Measurements from ENCODE around the gene DAB2.

Gene DAB2

DNA sequence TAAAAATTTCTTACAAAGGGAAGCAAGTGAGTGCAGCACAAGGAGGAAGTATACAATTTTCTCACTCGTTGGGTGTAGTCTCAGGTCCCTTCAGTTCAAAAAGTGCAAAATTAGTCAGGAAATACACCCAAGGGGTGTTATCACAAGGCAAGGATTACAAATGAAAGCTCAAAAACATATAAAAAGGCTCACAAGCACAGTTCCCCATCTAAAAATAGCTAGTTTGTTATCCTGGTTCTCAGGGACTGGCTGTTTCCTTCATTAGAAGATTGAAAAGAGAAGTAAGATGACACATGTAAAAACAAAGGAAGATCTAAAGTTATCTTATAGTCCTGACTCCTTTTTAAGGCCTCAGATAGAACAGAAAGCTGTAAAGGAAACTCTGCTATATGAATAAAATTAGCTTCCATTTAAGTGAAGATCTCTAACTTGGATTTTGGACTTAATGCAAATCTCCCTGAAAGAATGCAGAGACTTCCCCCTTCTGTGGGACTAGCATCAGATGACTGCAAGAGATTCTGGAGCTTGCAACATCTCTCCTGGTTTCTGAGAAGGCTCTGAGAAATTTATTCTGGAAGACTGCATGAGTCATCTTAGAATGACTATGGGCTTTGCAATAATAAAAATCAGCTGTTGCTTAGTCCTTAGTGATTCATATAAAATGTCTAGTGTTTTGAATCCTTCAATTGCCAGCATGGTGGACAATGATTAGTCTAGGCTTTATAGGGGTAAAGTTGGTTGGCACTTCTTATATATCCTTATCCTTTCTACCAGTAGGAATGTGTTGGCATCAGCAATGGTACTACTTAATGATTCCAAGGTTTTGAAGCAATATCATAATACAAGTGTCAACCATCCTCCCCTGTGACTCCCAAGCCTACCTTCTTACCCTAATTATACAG lies 25.4 kb downstream of the DAB2 start:
- no peak overlapping the region for H3K4me3 ChIP-seq
- peak overlapping the region in 19 of 21 experiments; percentile 56 to 85 (median 70) for H3K27ac ChIP-seq

DNA sequence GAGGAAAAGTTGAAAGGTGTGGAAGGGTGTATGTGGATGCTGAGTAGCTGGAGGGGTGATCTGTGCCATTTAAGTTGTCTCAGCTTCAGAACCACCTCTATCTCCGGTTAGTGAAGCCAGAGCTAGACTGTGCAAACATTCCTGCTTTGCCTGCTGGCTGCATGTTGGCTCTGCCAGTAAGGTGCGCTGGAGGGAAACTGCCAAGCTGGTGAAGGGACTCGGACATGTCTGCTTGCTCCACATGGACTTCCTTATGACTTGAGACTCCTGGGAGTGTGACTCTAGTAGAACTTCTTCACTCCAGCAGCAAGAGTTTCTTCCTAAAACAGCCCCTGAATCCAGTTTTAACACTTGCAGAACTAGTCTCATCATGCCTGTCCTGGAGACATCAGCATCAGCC lies 27.9 kb downstream of the DAB2 start:
- Histone ChIP-seq H3K4me3 (no peak overlapping the region), H3K27ac (peak overlapping the region in 8 of 21 experiments; percentile 12 to 85 (median 40))

DNA sequence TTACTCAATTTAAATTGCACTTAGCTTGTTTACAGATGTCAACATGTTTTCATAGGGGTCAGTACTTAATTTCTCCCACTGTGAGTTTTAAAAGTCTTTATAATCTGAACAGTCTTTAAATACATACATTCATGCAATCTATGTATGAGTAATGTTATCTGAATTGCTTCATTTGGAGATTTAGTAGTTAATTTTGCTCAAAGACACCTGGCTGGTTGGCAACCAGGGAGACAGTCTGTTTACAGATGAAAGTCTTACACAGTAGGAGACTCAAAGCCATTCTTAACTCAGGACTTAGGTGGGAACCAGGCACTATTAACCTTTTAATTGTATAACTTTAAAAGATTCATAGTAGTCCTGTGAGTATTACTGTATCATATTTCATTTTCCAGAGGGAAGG lies 29.3 kb downstream of the DAB2 start:
- H3K27ac ChIP-seq = peak overlapping the region in 5 of 21 experiments; percentile 16 to 64 (median 28)
- no peak overlapping the region for H3K4me3 ChIP-seq

DNA sequence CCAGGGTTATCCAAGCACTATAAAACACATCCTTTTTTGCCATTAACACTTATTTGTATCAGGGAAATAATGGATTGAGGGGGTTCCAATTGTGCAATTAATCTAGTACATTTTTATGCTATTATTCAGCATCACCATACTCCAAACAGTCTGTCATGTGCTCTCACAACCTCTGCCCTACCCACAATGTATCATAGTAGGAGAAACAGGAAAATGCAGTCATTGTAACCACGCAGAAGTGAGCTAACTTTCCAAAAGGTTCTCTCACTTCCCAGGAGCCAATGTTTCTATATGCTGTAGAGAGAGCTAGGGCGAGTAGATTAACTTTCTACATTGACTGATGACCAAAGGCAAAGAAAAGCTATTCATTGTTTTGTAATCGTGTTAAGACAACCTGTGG lies 29.8 kb downstream of the DAB2 start:
- H3K27ac ChIP-seq = peak overlapping the region in 5 of 21 experiments; percentile 16 to 64 (median 26)
- H3K4me3 ChIP-seq = no peak overlapping the region

DNA sequence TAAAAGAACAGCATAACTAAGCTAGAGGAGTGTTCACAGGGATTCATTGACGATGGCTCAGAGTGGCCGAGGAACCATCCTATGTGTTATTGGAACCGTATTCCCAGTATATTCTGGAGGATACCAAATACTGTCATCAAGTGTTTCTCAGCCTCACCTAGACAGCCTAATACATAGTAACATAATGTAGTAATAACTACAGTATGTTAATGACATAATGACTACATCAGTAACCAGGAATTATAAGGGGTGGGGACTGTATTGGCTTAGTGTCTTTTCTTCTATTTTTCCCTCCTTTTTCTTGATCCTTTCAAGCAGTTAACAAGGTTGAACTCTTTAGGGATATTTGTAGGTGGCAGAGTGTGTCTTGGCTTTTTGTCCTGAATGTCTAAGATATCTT lies 33.8 kb downstream of the DAB2 start:
- Histone ChIP-seq H3K27ac (no peak overlapping the region), H3K4me3 (no peak overlapping the region)

DNA sequence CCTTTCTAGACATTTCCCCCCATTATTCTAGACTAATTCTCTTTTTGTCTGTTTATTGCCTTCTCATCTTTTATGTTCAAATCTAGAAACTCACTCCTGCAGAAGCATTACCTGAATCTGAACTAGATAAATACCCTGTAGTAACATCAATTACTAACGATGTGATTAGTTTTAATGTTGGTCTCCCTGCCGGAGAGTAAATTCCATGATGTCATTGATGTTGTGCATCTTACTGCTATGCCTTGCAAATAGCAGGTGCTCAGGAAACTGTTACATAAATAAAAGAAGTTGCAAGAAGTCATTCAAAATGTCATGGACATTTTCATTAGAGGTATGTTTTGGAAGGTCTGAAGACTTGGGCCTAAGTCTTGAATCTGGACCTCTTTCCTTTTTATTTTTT lies 37.5 kb downstream of the DAB2 start:
- Histone ChIP-seq H3K27ac (no peak overlapping the region), H3K4me3 (no peak overlapping the region)

DNA sequence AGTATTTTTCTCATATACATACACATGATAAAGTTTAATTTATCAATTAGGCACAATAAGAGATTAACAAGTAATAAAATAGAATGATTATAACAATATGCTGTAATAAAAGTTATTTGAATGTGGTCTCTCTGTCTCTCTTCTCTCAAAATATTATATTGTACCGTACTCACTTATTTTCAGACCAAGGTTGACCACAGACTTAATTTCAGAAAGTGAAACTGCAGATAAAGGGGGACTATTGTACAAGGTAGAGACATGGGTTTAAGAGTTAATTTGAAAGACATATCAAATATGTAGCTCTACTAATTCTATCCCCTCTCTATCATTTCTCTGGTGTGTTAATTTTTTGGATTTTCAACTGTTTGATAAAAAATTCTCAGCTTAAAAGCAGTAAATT lies 40.5 kb downstream of the DAB2 start:
- Histone ChIP-seq H3K4me3 (no peak overlapping the region), H3K27ac (no peak overlapping the region)

DNA sequence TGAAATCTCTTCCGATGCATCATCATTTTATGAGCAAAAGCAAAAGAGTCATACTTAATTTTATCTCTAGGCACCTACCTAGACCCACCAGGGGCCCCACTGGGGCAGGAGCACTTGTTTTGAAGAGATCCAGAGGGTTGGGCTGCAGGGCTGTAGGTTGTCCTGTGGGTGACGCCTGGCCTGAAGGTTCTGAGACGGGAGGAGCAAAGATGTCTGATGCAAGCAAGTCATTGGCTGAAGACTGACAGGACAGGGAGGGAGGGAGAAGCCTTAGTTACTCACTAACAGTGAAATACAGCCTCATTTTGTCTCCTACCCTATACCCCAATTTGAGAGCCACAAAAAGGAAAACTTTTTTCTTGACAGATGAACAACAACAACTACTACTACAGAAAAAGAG lies 43.4 kb downstream of the DAB2 start:
- Histone ChIP-seq H3K4me3 (no peak overlapping the region), H3K27ac (no peak overlapping the region)

DNA sequence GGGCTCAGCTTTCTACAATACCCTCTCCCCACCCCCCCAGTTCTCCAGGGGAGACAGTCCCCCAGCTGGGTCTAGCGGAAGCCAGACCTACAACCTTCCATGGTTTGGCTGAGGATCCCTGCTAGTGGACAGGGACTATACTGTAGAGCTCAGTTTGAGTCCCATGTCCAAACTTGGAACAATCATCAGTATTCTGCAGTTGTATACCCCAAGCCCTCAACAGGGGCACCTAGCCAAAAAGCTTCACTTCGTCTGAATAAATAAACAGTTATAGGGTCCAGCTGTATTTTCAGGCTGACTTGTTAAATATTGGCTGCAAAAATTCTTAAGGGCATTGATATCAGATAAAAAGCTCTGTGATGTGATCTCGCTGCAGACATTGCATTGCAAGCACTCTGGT lies 45.1 kb downstream of the DAB2 start:
- no peak overlapping the region for H3K27ac ChIP-seq
- no peak overlapping the region for H3K4me3 ChIP-seq

DNA sequence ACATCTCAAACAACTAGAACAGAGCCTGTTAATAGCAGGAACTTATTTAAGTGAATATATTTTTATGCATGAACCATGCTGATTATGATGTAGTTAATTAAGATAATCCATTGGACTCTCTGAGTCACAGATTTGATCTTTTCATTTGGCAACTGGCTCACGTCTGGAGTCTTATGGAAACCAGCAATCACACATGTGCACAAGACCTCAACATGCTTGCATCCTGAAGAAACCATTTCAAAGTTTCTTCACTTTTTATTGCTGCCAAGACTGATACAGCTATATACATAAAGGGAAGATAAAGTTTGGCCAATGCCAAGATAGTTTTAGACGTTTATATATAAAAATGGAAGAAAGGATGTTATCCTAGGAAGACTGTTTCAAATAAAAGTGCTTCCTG lies 47.2 kb downstream of the DAB2 start:
- Histone ChIP-seq H3K4me3 (no peak overlapping the region), H3K27ac (no peak overlapping the region)

DNA sequence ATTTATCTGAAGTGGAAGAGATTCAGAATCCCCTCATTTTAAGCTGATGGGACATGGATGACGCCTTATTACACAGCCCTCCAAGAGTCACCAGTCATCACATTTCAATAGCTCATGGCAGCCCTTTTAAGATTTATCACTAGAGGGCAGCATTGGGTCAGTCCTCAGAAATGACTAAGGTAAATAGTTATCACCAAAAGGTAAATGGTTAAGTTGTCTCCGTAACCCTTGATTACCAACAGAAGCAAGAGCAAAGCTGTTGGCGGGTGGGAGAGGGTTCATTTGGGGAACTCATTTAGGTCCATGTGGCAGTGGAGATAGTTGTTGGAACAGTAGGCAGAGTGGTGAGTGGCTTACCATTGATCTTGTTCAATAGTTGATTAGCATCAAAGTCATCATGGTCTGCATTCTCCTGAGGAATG lies 48.5 kb downstream of the DAB2 start:
- no peak overlapping the region for H3K27ac ChIP-seq
- H3K4me3 ChIP-seq = no peak overlapping the region

DNA sequence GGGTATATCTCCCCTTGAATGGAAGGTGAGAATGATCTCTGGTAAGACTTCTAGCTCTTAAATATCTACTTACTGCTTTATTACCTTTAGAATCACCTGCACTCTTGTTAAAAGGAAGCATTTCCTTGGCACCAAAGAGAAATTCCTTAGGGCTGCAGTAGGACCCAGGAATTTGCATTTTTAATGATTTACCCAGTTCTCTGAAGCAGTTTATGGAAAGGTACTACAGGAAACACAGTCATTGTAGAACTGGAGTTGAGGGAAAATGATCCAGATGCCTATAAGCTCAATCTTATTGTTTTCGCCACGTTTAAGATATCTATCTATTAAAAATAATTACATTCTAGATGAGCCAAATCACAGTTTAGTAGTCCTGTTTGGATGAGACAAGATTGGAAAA lies 51.0 kb downstream of the DAB2 start:
- Histone ChIP-seq H3K27ac (no peak overlapping the region), H3K4me3 (no peak overlapping the region)

DNA sequence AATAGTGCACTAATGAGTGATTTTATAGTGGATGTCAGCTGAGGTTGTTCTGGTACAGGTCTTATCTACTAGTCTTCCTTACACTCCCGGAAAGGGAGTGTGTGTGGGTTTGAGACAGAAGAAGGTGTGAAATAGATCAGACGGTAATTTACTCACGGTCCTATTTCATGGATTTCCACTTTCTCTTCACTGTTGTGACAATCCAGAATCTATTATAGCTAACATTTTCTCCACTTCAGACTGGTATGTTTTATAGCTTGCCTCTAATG lies 53.5 kb downstream of the DAB2 start:
- H3K27ac ChIP-seq = no peak overlapping the region
- no peak overlapping the region for H3K4me3 ChIP-seq

DNA sequence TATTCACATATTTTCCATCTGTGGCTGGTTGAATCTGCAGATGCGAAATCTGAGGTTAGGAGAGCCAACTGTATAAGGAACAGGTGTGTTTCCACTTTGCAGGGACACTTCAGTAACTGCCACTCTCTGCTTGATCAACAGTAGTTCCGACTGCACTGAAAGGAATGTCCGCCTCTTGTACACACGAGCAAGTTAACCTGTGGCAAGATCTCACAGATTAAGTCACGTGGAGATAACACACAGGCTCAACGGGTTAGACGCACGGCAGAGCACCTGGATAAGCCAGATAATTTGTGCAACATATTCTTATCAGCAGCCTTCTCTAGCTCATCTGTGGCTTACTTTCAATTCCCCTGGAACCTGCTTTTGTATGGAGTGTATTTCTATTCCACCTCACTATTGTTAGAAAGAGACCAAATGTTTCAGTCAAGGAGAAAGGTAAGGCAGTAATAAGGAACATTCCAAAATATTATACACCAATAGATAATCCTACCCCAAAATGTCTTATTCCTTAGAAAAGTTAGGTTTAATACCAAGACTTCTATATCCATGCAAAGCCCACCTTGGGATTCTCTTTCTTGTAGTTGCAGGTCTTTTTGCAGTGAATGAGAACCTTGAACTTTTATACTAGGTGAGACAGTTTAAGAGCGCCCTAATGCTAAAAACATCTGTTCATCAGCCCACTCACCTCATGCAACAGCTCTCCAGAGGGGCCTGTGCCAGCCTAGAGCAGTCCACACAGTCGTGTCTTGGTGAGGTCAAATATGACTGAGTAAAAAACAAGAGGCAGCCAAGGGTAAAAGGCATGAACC lies 54.0 kb downstream of the DAB2 start:
- Histone ChIP-seq H3K27ac (no peak overlapping the region), H3K4me3 (no peak overlapping the region)

DNA sequence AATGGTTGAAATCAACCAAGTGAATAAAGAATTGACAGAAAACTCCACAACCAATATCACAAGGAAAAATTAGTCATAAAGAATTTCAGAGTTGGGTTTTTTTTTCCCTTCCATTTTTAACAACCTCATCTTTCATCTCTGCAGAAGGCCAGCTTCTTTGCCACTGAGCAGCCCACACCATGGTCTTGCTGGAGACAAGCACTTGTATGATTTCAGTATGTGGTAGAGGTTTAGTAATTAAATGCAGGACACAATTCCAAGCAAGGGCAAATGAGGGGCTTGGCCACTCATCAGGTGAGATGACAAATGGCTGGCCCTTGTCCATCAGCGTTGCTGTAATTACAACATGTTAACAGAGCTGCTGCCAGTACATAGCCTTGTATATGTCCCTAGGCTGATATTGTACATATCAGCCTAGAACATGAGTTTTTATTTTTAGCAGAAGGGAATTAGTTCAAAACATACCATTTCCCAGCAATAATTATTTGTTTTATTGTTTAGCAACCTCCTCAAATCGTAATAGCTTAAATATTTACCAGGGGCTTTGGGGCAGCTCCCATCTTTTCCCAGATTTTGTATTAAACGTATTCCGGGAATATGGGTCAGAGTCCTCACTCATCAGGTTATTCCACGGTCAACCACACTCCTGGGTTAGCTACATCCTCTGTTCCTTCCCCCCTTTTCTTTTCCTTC lies 55.5 kb downstream of the DAB2 start:
- no peak overlapping the region for H3K4me3 ChIP-seq
- H3K27ac ChIP-seq = no peak overlapping the region

DNA sequence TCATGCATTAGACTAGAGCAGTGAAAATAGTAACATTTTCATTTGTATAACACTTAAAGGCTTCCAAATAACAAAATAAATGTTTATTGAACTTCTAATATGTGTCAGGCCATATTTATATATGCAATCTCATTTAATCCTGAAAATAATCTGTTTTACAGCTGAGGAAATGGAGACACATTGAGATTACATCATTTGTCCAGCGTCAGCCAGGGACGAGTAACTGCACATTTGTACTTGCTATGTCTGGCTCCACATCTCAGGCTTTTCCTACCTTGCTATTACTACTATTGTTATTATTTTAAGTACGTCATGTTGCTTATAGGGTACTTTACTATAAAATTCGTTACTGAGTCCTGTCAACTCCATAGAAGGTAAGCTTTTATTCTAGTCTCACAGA lies 56.7 kb downstream of the DAB2 start:
- Histone ChIP-seq H3K27ac (no peak overlapping the region), H3K4me3 (no peak overlapping the region)

DNA sequence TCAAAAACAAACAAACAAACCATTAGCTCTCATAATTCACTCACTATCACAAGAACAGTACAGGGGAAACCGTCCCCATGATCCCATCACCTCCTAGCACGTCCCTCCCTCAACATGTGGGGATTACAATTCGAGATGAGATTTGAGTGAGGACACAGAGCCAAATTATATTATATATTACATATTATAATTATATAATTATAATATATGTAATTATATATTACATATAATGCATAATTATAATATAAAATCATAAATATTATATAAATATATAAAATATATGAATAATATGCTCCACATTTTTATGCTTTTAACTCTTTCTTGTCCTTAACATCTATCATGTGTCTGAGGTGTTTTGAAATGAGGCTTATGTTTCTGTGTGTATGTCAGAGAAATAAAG lies 57.1 kb downstream of the DAB2 start:
- Histone ChIP-seq H3K27ac (no peak overlapping the region), H3K4me3 (no peak overlapping the region)

DNA sequence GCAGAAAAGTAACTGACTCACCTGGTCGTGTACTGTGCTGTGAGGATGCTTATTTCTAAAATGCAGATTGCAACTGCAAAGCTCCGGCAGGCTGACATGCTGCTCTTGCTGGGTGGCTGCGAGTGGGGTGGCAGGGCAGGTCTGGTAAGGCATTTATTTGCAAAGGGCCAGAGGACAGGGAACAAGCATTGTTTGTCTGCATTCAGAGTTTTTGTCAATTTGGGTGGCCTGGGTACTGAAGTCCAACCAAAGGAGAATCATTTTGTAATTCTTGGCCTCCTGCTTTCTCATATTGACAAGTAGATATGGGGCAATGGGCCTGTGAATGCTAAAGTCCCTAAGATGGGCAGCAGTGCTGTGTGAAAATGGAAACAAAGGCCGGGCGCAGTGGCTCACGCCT lies 60.4 kb downstream of the DAB2 start, which contains the start of gene C9:
TSS of gene C9 (minus strand) at position 129 of the 400 bp plus-strand sequence. CDS start at position 98, 31 bp downstream.
- H3K27ac ChIP-seq = no peak within 1 kb of the TSS
- H3K4me3 ChIP-seq = no peak within 1 kb of the TSS

DNA sequence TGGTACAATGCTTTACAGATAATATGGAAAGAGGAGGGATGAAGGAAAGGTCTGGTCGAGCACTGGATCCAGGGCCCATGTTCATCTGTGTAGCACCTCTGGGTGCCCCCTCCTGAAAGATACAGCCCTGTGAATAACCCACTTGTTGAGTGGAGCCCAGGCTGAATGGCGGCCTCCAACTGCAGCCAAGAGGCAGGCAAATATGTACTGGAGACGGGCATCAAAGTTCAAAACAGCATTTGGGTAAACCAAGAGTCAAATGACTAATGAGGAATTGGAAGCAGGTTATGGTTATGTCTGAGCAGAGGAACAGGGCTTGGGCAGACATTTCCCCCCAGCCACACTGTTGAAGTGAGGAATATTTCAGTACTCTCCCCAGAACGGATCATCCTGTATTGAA lies 61.6 kb downstream of the DAB2 start:
- no peak overlapping the region for H3K27ac ChIP-seq
- no peak overlapping the region for H3K4me3 ChIP-seq

DNA sequence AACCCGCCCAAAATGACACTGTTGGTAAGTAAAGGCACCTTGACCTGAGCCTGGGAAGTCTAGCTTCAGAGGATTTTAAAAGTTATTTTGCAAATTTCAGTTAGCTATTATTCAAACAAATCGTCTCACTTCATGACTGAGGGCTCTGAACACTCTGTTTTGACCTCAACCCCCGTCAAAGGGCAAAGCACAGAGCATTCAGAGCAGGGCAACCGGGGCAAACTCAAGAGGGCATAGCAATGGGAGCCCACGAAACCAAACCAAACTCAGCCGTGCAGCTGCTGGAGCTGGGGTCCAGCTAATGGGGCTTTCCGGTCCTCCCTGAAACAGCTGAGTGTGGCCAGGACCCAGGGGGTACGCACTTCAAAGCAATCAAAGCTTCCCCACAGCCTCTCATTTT lies 62.1 kb downstream of the DAB2 start:
- H3K4me3 ChIP-seq = no peak overlapping the region

DNA sequence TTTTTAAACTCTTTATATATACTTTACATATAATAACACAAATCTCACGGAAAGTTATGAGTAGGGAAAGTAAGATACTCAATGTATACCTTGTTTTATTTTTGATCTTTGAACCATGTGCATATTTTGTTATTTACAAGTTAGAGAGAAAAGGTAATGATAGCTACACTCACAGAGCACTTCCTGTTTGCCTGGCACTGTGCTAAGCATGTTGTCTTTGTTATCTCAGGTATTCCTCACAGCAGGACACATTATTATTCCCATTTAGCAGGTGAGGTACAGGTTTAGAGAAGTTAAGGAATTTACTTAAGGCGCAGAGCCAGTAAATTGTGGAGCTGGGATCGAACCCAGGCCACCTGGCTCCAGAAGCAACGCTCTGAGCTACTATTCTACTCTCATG lies 63.5 kb downstream of the DAB2 start:
- H3K4me3 ChIP-seq = no peak overlapping the region
- H3K27ac ChIP-seq = no peak overlapping the region

More for the DNA sequence above, 62.1 kb downstream of the DAB2 start:
- no peak overlapping the region for H3K27ac ChIP-seq

All from skin epidermis (tissue), 12 donors.